ENCODE data around the gene PRKCD.

The PRKCD gene

GRCh38 chr3:53224536-53224935 is 63.5 kb downstream of the PRKCD start:
- H3K79me2 ChIP-seq (ENCODE audit: control insufficient read depth, insufficient read depth, low read length, poor library complexity) = no peaks in the 10 kb centered on the region
- H3K14ac ChIP-seq (ENCODE audit: low read length) = no peak overlapping the region
- H2BK12ac ChIP-seq (ENCODE audit: low read length) = no peak overlapping the region
- no peak overlapping the region for H3K4me3 ChIP-seq (ENCODE audit: low read depth, low read length)
- peaks cover 1% of the 10 kb centered on the region for H3K9me3 ChIP-seq (ENCODE audit: insufficient read depth, low read depth, low read length)
- no peak overlapping the region for H3K9ac ChIP-seq (ENCODE audit: low read length)
- H3K27me3 ChIP-seq (ENCODE audit: insufficient read depth, low read length) = no peaks in the 10 kb centered on the region
- H3K27ac ChIP-seq (ENCODE audit: low read depth, low read length) = no peak overlapping the region
- H3K18ac ChIP-seq (ENCODE audit: low read length) = no peak overlapping the region
- no peak overlapping the region for H3K4me2 ChIP-seq (ENCODE audit: low read length)
- no peak overlapping the region for H3K4ac ChIP-seq (ENCODE audit: low read depth, low read length)
- no peak overlapping the region for H4K12ac ChIP-seq (ENCODE audit: low read depth, low read length)
- DNase-seq = no peak
- H2AK5ac ChIP-seq (ENCODE audit: low read length) = no peak overlapping the region
- no peak overlapping the region for H4K91ac ChIP-seq (ENCODE audit: low read depth, low read length)
- H3K36me3 ChIP-seq (ENCODE audit: control insufficient read depth in 1 of 2, insufficient read depth in 2 of 2, low read length in 2 of 2) = peaks cover 71% of the 10 kb centered on the region in 2 experiments
- no peaks in the 10 kb centered on the region for H3K79me1 ChIP-seq (ENCODE audit: low read length)
- no peak overlapping the region for H2AFZ ChIP-seq (ENCODE audit: insufficient read depth, low read length, poor library complexity)
- no peak overlapping the region for H2BK120ac ChIP-seq (ENCODE audit: insufficient read depth, low read length, poor library complexity)
- H3K23ac ChIP-seq (ENCODE audit: low read length) = no peak overlapping the region
- WGBS (ENCODE audit: extremely low coverage, insufficient coverage, insufficient read length) = no CpG with 5 or more reads among the region's 5 CpGs
- no peak overlapping the region for H2BK5ac ChIP-seq (ENCODE audit: low read depth, low read length, poor library complexity)
- no peaks in the 10 kb centered on the region for H3K4me1 ChIP-seq (ENCODE audit: control insufficient read depth in 1 of 2, insufficient read depth in 2 of 2, low read length in 2 of 2)
- H4K8ac ChIP-seq (ENCODE audit: low read depth, low read length) = no peak overlapping the region

GRCh38 chr3:53225181-53225580 is 64.2 kb downstream of the PRKCD start:
- no peak overlapping the region for H3K9ac ChIP-seq (ENCODE audit: low read length)
- no peak for DNase-seq
- no peak overlapping the region for H3K4me2 ChIP-seq (ENCODE audit: low read length)
- H3K27me3 ChIP-seq (ENCODE audit: insufficient read depth, low read length) = no peaks in the 10 kb centered on the region
- H2BK120ac ChIP-seq (ENCODE audit: insufficient read depth, low read length, poor library complexity) = no peak overlapping the region
- no peaks in the 10 kb centered on the region for H3K4me1 ChIP-seq (ENCODE audit: control insufficient read depth in 1 of 2, insufficient read depth in 2 of 2, low read length in 2 of 2)
- no peak overlapping the region for H2AK5ac ChIP-seq (ENCODE audit: low read length)
- H2BK12ac ChIP-seq (ENCODE audit: low read length) = no peak overlapping the region
- peaks cover 1% of the 10 kb centered on the region for H3K9me3 ChIP-seq (ENCODE audit: insufficient read depth, low read depth, low read length)
- no CpG with 5 or more reads among the region's 6 CpGs for WGBS (ENCODE audit: extremely low coverage, insufficient coverage, insufficient read length)
- H3K18ac ChIP-seq (ENCODE audit: low read length) = no peak overlapping the region
- H4K12ac ChIP-seq (ENCODE audit: low read depth, low read length) = no peak overlapping the region
- H3K27ac ChIP-seq (ENCODE audit: low read depth, low read length) = no peak overlapping the region
- no peak overlapping the region for H3K4ac ChIP-seq (ENCODE audit: low read depth, low read length)
- no peak overlapping the region for H3K23ac ChIP-seq (ENCODE audit: low read length)
- no peak overlapping the region for H2BK5ac ChIP-seq (ENCODE audit: low read depth, low read length, poor library complexity)
- no peak overlapping the region for H4K91ac ChIP-seq (ENCODE audit: low read depth, low read length)
- H4K8ac ChIP-seq (ENCODE audit: low read depth, low read length) = no peak overlapping the region
- peaks cover 77 to 78% of the 10 kb centered on the region in 2 experiments for H3K36me3 ChIP-seq (ENCODE audit: control insufficient read depth in 1 of 2, insufficient read depth in 2 of 2, low read length in 2 of 2)
- H3K4me3 ChIP-seq (ENCODE audit: low read depth, low read length) = no peak overlapping the region
- no peak overlapping the region for H3K14ac ChIP-seq (ENCODE audit: low read length)
- H2AFZ ChIP-seq (ENCODE audit: insufficient read depth, low read length, poor library complexity) = no peak overlapping the region
- no peaks in the 10 kb centered on the region for H3K79me2 ChIP-seq (ENCODE audit: control insufficient read depth, insufficient read depth, low read length, poor library complexity)
- no peaks in the 10 kb centered on the region for H3K79me1 ChIP-seq (ENCODE audit: low read length)

- no peak overlapping the region for H3K9ac ChIP-seq (ENCODE audit: low read length)
- H3K23ac ChIP-seq (ENCODE audit: low read length) = no peak overlapping the region
- no peaks in the 10 kb centered on the region for H3K79me1 ChIP-seq (ENCODE audit: low read length)
- H3K14ac ChIP-seq (ENCODE audit: low read length) = no peak overlapping the region
- peaks cover 82% of the 10 kb centered on the region in 2 experiments for H3K36me3 ChIP-seq (ENCODE audit: control insufficient read depth in 1 of 2, insufficient read depth in 2 of 2, low read length in 2 of 2)
- H3K9me3 ChIP-seq (ENCODE audit: insufficient read depth, low read depth, low read length) = peaks cover 1% of the 10 kb centered on the region
- H2BK120ac ChIP-seq (ENCODE audit: insufficient read depth, low read length, poor library complexity) = no peak overlapping the region
- no peak overlapping the region for H3K27ac ChIP-seq (ENCODE audit: low read depth, low read length)
- no peak overlapping the region for H3K4me2 ChIP-seq (ENCODE audit: low read length)
- no peaks in the 10 kb centered on the region for H3K79me2 ChIP-seq (ENCODE audit: control insufficient read depth, insufficient read depth, low read length, poor library complexity)
- H2BK12ac ChIP-seq (ENCODE audit: low read length) = no peak overlapping the region
- H4K91ac ChIP-seq (ENCODE audit: low read depth, low read length) = no peak overlapping the region
- H2AK5ac ChIP-seq (ENCODE audit: low read length) = no peak overlapping the region
- H3K4me3 ChIP-seq (ENCODE audit: low read depth, low read length) = no peak overlapping the region
- no peak overlapping the region for H3K4ac ChIP-seq (ENCODE audit: low read depth, low read length)
- no CpG with 5 or more reads among the region's 7 CpGs for WGBS (ENCODE audit: extremely low coverage, insufficient coverage, insufficient read length)
- H3K18ac ChIP-seq (ENCODE audit: low read length) = no peak overlapping the region
- H3K27me3 ChIP-seq (ENCODE audit: insufficient read depth, low read length) = no peaks in the 10 kb centered on the region
- H4K12ac ChIP-seq (ENCODE audit: low read depth, low read length) = no peak overlapping the region
- no peaks in the 10 kb centered on the region for H3K4me1 ChIP-seq (ENCODE audit: control insufficient read depth in 1 of 2, insufficient read depth in 2 of 2, low read length in 2 of 2)
- no peak for DNase-seq
- H4K8ac ChIP-seq (ENCODE audit: low read depth, low read length) = no peak overlapping the region
- H2AFZ ChIP-seq (ENCODE audit: insufficient read depth, low read length, poor library complexity) = no peak overlapping the region
- no peak overlapping the region for H2BK5ac ChIP-seq (ENCODE audit: low read depth, low read length, poor library complexity)
Measured at GRCh38 chr3:53225651-53226050, 64.6 kb downstream of the PRKCD start.

GRCh38 chr3:53226142-53226840 is 65.3 kb downstream of the PRKCD start:
- WGBS (ENCODE audit: extremely low coverage, insufficient coverage, insufficient read length) = no CpG with 5 or more reads among the region's 12 CpGs
- H3K4me1 ChIP-seq (ENCODE audit: control insufficient read depth in 1 of 2, insufficient read depth in 2 of 2, low read length in 2 of 2) = no peaks in the 10 kb centered on the region
- H3K36me3 ChIP-seq (ENCODE audit: control insufficient read depth in 1 of 2, insufficient read depth in 2 of 2, low read length in 2 of 2) = peaks cover 88 to 89% of the 10 kb centered on the region in 2 experiments

More at GRCh38 chr3:53226142-53226840, 65.3 kb downstream of the PRKCD start:
- Histone ChIP-seq H3K79me2 (ENCODE audit: control insufficient read depth, insufficient read depth, low read length, poor library complexity) (no peaks in the 10 kb centered on the region), H3K27me3 (ENCODE audit: insufficient read depth, low read length) (no peaks in the 10 kb centered on the region), H2BK5ac (ENCODE audit: low read depth, low read length, poor library complexity) (no peak overlapping the region), H3K4me3 (ENCODE audit: low read depth, low read length) (no peak overlapping the region), H3K4me2 (ENCODE audit: low read length) (no peak overlapping the region), H3K9me3 (ENCODE audit: insufficient read depth, low read depth, low read length) (peaks cover 1% of the 10 kb centered on the region), H2AK5ac (ENCODE audit: low read length) (no peak overlapping the region), H2AFZ (ENCODE audit: insufficient read depth, low read length, poor library complexity) (no peak overlapping the region), H3K18ac (ENCODE audit: low read length) (no peak overlapping the region), H3K79me1 (ENCODE audit: low read length) (no peaks in the 10 kb centered on the region), H3K27ac (ENCODE audit: low read depth, low read length) (no peak overlapping the region), H4K12ac (ENCODE audit: low read depth, low read length) (no peak overlapping the region), H3K9ac (ENCODE audit: low read length) (peak overlapping the region; percentile 24), H4K91ac (ENCODE audit: low read depth, low read length) (no peak overlapping the region), H4K8ac (ENCODE audit: low read depth, low read length) (no peak overlapping the region), H3K4ac (ENCODE audit: low read depth, low read length) (no peak overlapping the region), H2BK12ac (ENCODE audit: low read length) (no peak overlapping the region), H3K23ac (ENCODE audit: low read length) (no peak overlapping the region), H2BK120ac (ENCODE audit: insufficient read depth, low read length, poor library complexity) (no peak overlapping the region), H3K14ac (ENCODE audit: low read length) (no peak overlapping the region)
- DNase-seq = peak in 1 of 2 donors; percentile 38

Measured in trophoblast cell (in vitro differentiated cells and primary cell).